ENCODE results near the gene CISTR.

DNA sequence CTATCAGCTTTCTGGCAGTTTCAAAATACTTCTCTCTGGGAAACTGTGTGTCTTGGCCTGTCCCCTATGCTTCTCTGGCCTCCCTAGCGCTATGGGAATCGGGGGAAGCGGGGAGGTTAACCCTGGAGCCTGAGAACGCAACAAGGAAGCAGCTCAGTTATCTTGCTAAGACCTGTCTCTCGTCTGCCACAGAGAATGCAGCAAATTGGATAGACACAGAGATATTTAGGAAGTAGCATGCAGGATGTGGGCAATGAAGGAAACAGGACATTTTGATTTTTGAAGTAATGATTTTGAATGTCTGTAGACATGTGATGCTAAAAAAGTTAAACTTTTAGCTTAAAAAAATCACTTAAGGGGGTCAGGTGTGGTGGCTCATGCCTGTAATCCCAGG lies 18.0 kb downstream of the CISTR start:
- TF ChIP-seq POLR2A (IDR thresholded peaks at IDR 0.05) (no peak), CTCF (IDR thresholded peaks at IDR 0.05) (no peak)
